Activated CD8-positive, alpha-beta memory T cell treated with anti-CD3 and anti-CD28 coated beads, Interleukin-2, amount 10 ng/mL, durations not matched to agents 7 days and 5 days (primary cell): ENCODE measurements around the gene PRIM2. TPM values are rescaled to one million over a fixed set of nuclear protein-coding genes. Genes with fewer than 3 reads are reported as not detected.
"Not testable (repeated sequence)": the region's sequence is repeated elsewhere in the genome, so short reads cannot be mapped to it uniquely, and the experiment has no call there.

Source experiments
- ATAC-seq: fragments of 150-1000 bp; cut with Tn5 transposase; one replicate; pipeline ENCODE4 v1.10.0; 2021; ENCODE audit warnings: moderate library complexity
- CTCF ChIA-PET: fragments of 350-600 bp; sonication (Branson Sonifier 250); formaldehyde crosslinking; loops from one replicate; lab custom pipeline; 2021; ENCODE audit warnings: antibody characterized with exemption; lab: Charles Lee
- DNase-seq: peaks from one replicate; pipeline ENCODE4 v3.0.0-alpha.2; 2020
- H3K27ac Mint-ChIP-seq: one replicate; pipeline ENCODE4 v1.8.0; 2021; ENCODE audit warnings: mild to moderate bottlenecking, mixed read lengths
- H3K27me3 Mint-ChIP-seq: one replicate; pipeline ENCODE4 v1.8.0; 2021; ENCODE audit warnings: mixed read lengths
- H3K36me3 Mint-ChIP-seq: one replicate; pipeline ENCODE4 v1.8.0; 2021; ENCODE audit warnings: mild to moderate bottlenecking, mixed read lengths
- H3K4me1 Mint-ChIP-seq: one replicate; pipeline ENCODE4 v1.8.0; 2021; ENCODE audit warnings: mixed read lengths
- H3K4me3 Mint-ChIP-seq: one replicate; pipeline ENCODE4 v1.8.0; 2021; ENCODE audit warnings: mild to moderate bottlenecking, moderate library complexity, mixed read lengths
- H3K9me3 Mint-ChIP-seq: one replicate; pipeline ENCODE4 v1.8.0; 2022; ENCODE audit warnings: low read depth, mixed read lengths
- total RNA-seq, 2 experiments: library from RNA; stranded (reverse); gene quantifications; one replicate each; pipeline ENCODE4 v1.2.3, GENCODE V29; 2021

Gene PRIM2
- total RNA-seq: 10 to 100 TPM; 36.2 to 42.8 TPM

- CTCF ChIA-PET: interaction anchor here (0.6 to 4.8 kb wide), 23 partner anchors 8 to 682 kb away, joined by 3 to 93 read pairs (median 4); partner anchors contain the start of genes BAG2, BEND6, KIAA1586 and RAB23
Measured at GRCh38 chr6:57317060-57317943, at the start of gene PRIM2. Gene PRIM2, plus strand, starts transcription at chr6:57317630. Its CDS starts 816 bp downstream, at chr6:57318446.

GRCh38 chr6:57268294-57268640 lies 49.2 kb upstream of the PRIM2 start:
- no peak overlapping the region for H3K27ac Mint-ChIP-seq
- H3K36me3 Mint-ChIP-seq: no peaks in the 10 kb centered on the region
- H3K27me3 Mint-ChIP-seq: peaks cover 14% of the 10 kb centered on the region
- no peak for ATAC-seq
- no peaks in the 10 kb centered on the region for H3K9me3 Mint-ChIP-seq
- DNase-seq: no peak
- CTCF ChIA-PET: no interaction called here
- H3K4me1 Mint-ChIP-seq: peaks cover 5% of the 10 kb centered on the region
- no peak overlapping the region for H3K4me3 Mint-ChIP-seq

More at GRCh38 chr6:57317060-57317943, at the start of gene PRIM2:
- peaks cover 42% of the 10 kb centered on the region for H3K4me1 Mint-ChIP-seq
- peak within 1 kb of the TSS; percentile 96 for H3K4me3 Mint-ChIP-seq
- DNase-seq (peak; percentile 91), ATAC-seq (peak; percentile 94)
- H3K27me3 Mint-ChIP-seq: peaks cover 15% of the 10 kb centered on the region
- H3K9me3 Mint-ChIP-seq: peaks cover 4% of the 10 kb centered on the region
- peak within 1 kb of the TSS; percentile 96 for H3K27ac Mint-ChIP-seq
- peaks cover 42% of the 10 kb centered on the region for H3K36me3 Mint-ChIP-seq

GRCh38 chr6:57274113-57274824 lies 43.2 kb upstream of the PRIM2 start:
- H3K4me1 Mint-ChIP-seq, ATAC-seq, DNase-seq, H3K27ac Mint-ChIP-seq, CTCF ChIA-PET, H3K36me3 Mint-ChIP-seq, H3K4me3 Mint-ChIP-seq, H3K9me3 Mint-ChIP-seq: not testable (repeated sequence)
- H3K27me3 Mint-ChIP-seq: peaks cover 24% of the 10 kb centered on the region

- no peak overlapping the region for H3K4me3 Mint-ChIP-seq
- DNase-seq (no peak), ATAC-seq (no peak)
- H3K27me3 Mint-ChIP-seq: peaks cover 30% of the 10 kb centered on the region
- H3K36me3 Mint-ChIP-seq: no peaks in the 10 kb centered on the region
- no peak overlapping the region for H3K27ac Mint-ChIP-seq
- H3K9me3 Mint-ChIP-seq: no peaks in the 10 kb centered on the region
- CTCF ChIA-PET: no interaction called here
- H3K4me1 Mint-ChIP-seq: no peaks in the 10 kb centered on the region
Measured at GRCh38 chr6:57275384-57275783, 42.0 kb upstream of the PRIM2 start.

GRCh38 chr6:57276946-57277345 lies 40.5 kb upstream of the PRIM2 start:
- H3K27ac Mint-ChIP-seq: no peak overlapping the region
- H3K4me3 Mint-ChIP-seq: no peak overlapping the region
- H3K4me1 Mint-ChIP-seq: no peaks in the 10 kb centered on the region
- H3K27me3 Mint-ChIP-seq: peaks cover 22% of the 10 kb centered on the region
- no peak for ATAC-seq
- no peaks in the 10 kb centered on the region for H3K36me3 Mint-ChIP-seq
- CTCF ChIA-PET: no interaction called here
- no peak for DNase-seq
- no peaks in the 10 kb centered on the region for H3K9me3 Mint-ChIP-seq

- CTCF ChIA-PET: no interaction called here
- H3K4me1 Mint-ChIP-seq: no peaks in the 10 kb centered on the region
- ATAC-seq: no peak
- peaks cover 13% of the 10 kb centered on the region for H3K27me3 Mint-ChIP-seq
- H3K4me3 Mint-ChIP-seq: no peak overlapping the region
- no peaks in the 10 kb centered on the region for H3K9me3 Mint-ChIP-seq
- DNase-seq: no peak
- no peak overlapping the region for H3K27ac Mint-ChIP-seq
- H3K36me3 Mint-ChIP-seq: no peaks in the 10 kb centered on the region
Measured at GRCh38 chr6:57278570-57278969, 38.9 kb upstream of the PRIM2 start.

GRCh38 chr6:57279013-57279412 lies 38.4 kb upstream of the PRIM2 start:
- DNase-seq (no peak), ATAC-seq (no peak)
- Mint-ChIP-seq H3K4me3 (no peak overlapping the region), H3K4me1 (no peaks in the 10 kb centered on the region), H3K9me3 (no peaks in the 10 kb centered on the region), H3K36me3 (no peaks in the 10 kb centered on the region), H3K27ac (no peak overlapping the region), H3K27me3 (peaks cover 11% of the 10 kb centered on the region)
- CTCF ChIA-PET: no interaction called here

GRCh38 chr6:57283106-57283505 lies 34.3 kb upstream of the PRIM2 start:
- H3K27me3 Mint-ChIP-seq: peaks cover 25% of the 10 kb centered on the region
- no peak overlapping the region for H3K27ac Mint-ChIP-seq
- CTCF ChIA-PET: no interaction called here
- ATAC-seq (no peak), DNase-seq (no peak)
- no peaks in the 10 kb centered on the region for H3K9me3 Mint-ChIP-seq
- H3K36me3 Mint-ChIP-seq: no peaks in the 10 kb centered on the region
- H3K4me3 Mint-ChIP-seq: no peak overlapping the region
- no peaks in the 10 kb centered on the region for H3K4me1 Mint-ChIP-seq

- DNase-seq (no peak), ATAC-seq (no peak)
- Mint-ChIP-seq H3K36me3 (no peaks in the 10 kb centered on the region), H3K4me3 (no peak overlapping the region), H3K27me3 (peaks cover 30% of the 10 kb centered on the region), H3K27ac (no peak overlapping the region), H3K9me3 (no peaks in the 10 kb centered on the region), H3K4me1 (no peaks in the 10 kb centered on the region)
- CTCF ChIA-PET: no interaction called here
Measured at GRCh38 chr6:57283911-57284455, 33.4 kb upstream of the PRIM2 start.

- H3K4me1 Mint-ChIP-seq, H3K27ac Mint-ChIP-seq, H3K9me3 Mint-ChIP-seq, H3K36me3 Mint-ChIP-seq, CTCF ChIA-PET, ATAC-seq, H3K4me3 Mint-ChIP-seq, DNase-seq: not testable (repeated sequence)
- H3K27me3 Mint-ChIP-seq: peaks cover 53% of the 10 kb centered on the region
Measured at GRCh38 chr6:57288136-57288535, 29.3 kb upstream of the PRIM2 start.

GRCh38 chr6:57293472-57293871 lies 24.0 kb upstream of the PRIM2 start:
- CTCF ChIA-PET, H3K9me3 Mint-ChIP-seq, H3K4me3 Mint-ChIP-seq, H3K27ac Mint-ChIP-seq, H3K36me3 Mint-ChIP-seq, ATAC-seq, H3K4me1 Mint-ChIP-seq, DNase-seq: not testable (repeated sequence)
- peaks cover 38% of the 10 kb centered on the region for H3K27me3 Mint-ChIP-seq

GRCh38 chr6:57294862-57295445 lies 22.5 kb upstream of the PRIM2 start:
- CTCF ChIA-PET: no interaction called here
- Mint-ChIP-seq H3K27ac (no peak overlapping the region), H3K4me3 (no peak overlapping the region), H3K9me3 (no peaks in the 10 kb centered on the region), H3K36me3 (no peaks in the 10 kb centered on the region), H3K27me3 (peaks cover 29% of the 10 kb centered on the region), H3K4me1 (no peaks in the 10 kb centered on the region)
- no peak for DNase-seq
- ATAC-seq: no peak

GRCh38 chr6:57297505-57297904 lies 19.9 kb upstream of the PRIM2 start:
- Mint-ChIP-seq H3K4me1 (no peaks in the 10 kb centered on the region), H3K27ac (no peak overlapping the region), H3K9me3 (no peaks in the 10 kb centered on the region), H3K4me3 (no peak overlapping the region), H3K36me3 (no peaks in the 10 kb centered on the region), H3K27me3 (peaks cover 12% of the 10 kb centered on the region)
- ATAC-seq: no peak
- DNase-seq: no peak
- CTCF ChIA-PET: interaction anchor here (1.8 kb wide), 1 partner anchor 20 kb away, joined by 4 read pairs; the partner anchor contains the start of gene PRIM2
